Measurements from ENCODE around the gene XRCC1.

XRCC1 gene

GRCh38 chr19:43505941-43506340, 69.4 kb downstream of the XRCC1 start:
- CTCF ChIA-PET, result interaction anchor here (1.8 to 11.9 kb wide), 4 partner anchors 13 to 74 kb away, joined by 4 to 97 read pairs (median 34); no protein-coding TSS in a partner anchor
- Histone ChIP-seq H3K27ac (ENCODE audit: extremely low read depth, low read depth, low read length) (no peak overlapping the region), H3K36me3 (ENCODE audit: control insufficient read depth in 2 of 2, insufficient read depth in 1 of 2, low read length in 2 of 2) (peaks cover 19 to 26% of the 10 kb centered on the region in 2 experiments), H3K4me1 (ENCODE audit: control insufficient read depth, insufficient read depth, low read length) (peaks cover 15% of the 10 kb centered on the region; the same call in 1 of the 2 replicates), H3K4me3 (ENCODE audit: low read depth, low read length) (no peak overlapping the region), H3K9me3 (ENCODE audit: control insufficient read depth, insufficient read depth, low read depth, low read length) (no peaks in the 10 kb centered on the region)
- POLR2A ChIA-PET, result interaction anchor here (1.0 kb wide), 1 partner anchor 90 kb away, joined by 3 read pairs; the partner anchor contains the start of genes IRGQ and ZNF576
- TF ChIP-seq KLF7 (tag by site-specific recombination; IDR thresholded peaks at IDR 0.05; ENCODE audit: borderline replicate concordance), result no peak
- no peak for TF ChIP-seq ZNF140 (tag by site-specific recombination; IDR thresholded peaks at IDR 0.05)
- no peak for TF ChIP-seq ZNF366 (tag by site-specific recombination; conservative IDR thresholded peaks at IDR 0.05)
- no peak for TF ChIP-seq ZNF529 (tag by site-specific recombination; IDR thresholded peaks at IDR 0.05; ENCODE audit: insufficient replicate concordance)
- TF ChIP-seq ZNF623 (tag by site-specific recombination; IDR thresholded peaks at IDR 0.05), result 0 out of 2 replicates have a peak, but pooled peaks have one; percentile 11
- TF ChIP-seq ZNF513 (tag by site-specific recombination; IDR thresholded peaks at IDR 0.05), result no peak

GRCh38 chr19:43505186-43505456, 70.2 kb downstream of the XRCC1 start:
- Histone ChIP-seq H3K9me3 (ENCODE audit: control insufficient read depth, insufficient read depth, low read depth, low read length) (no peaks in the 10 kb centered on the region), H3K27ac (ENCODE audit: extremely low read depth, low read depth, low read length) (no peak overlapping the region), H3K4me3 (ENCODE audit: low read depth, low read length) (no peak overlapping the region), H3K36me3 (ENCODE audit: control insufficient read depth in 2 of 2, insufficient read depth in 1 of 2, low read length in 2 of 2) (peaks cover 15 to 24% of the 10 kb centered on the region in 2 experiments; a peak in 2 of 3 replicates), H3K4me1 (ENCODE audit: control insufficient read depth, insufficient read depth, low read length) (peaks cover 15% of the 10 kb centered on the region; the same call in 1 of the 2 replicates)
- ChIA-PET CTCF (interaction anchor here (0.6 to 11.9 kb wide), 10 partner anchors 10 to 446 kb away, joined by 3 to 97 read pairs (median 5); partner anchors contain the start of gene XRCC1), POLR2A (interaction anchor here (1.0 to 2.2 kb wide), 13 partner anchors 13 to 163 kb away, joined by 3 to 22 read pairs (median 7); partner anchors contain the start of genes IRGQ, ZNF575 and ZNF576)
- TF ChIP-seq BCL11B (tag by site-specific recombination; IDR thresholded peaks at IDR 0.05; ENCODE audit: low read depth) (0 out of 2 replicates have a peak, but pooled peaks have one; percentile 43), PRDM2 (tag by site-specific recombination; IDR thresholded peaks at IDR 0.05; ENCODE audit: borderline replicate concordance) (no peak), ZNF114 (tag by site-specific recombination; IDR thresholded peaks at IDR 0.05) (no peak), PRDM10 (tag by site-specific recombination; IDR thresholded peaks at IDR 0.05) (no peak), MYNN (tag by site-specific recombination; IDR thresholded peaks at IDR 0.05; ENCODE audit: borderline replicate concordance) (no peak), PRDM1 (tag by site-specific recombination; IDR thresholded peaks at IDR 0.05) (peak; percentile 92)

Measured in HEK293 (cell line).